ENCODE data around the gene NSG2.

The NSG2 gene

GRCh38 chr5:174155281-174155680 lies 109.8 kb downstream of the NSG2 start:
- H3K27ac ChIP-seq = no peak overlapping the region
- no peak overlapping the region for H3K4me3 ChIP-seq (ENCODE audit: low read depth, low read length)
- no peak for DNase-seq
- H3K27me3 ChIP-seq (replicated peaks) = no peaks in the 10 kb centered on the region
- no peaks in the 10 kb centered on the region for H3K36me3 ChIP-seq (replicated peaks)
- in situ Hi-C loops (cut with HindIII; ENCODE audit: low pct_ligation_motif_present, low sequenced_read_pairs) = no loop called here
- TF ChIP-seq CTCF (IDR thresholded peaks at IDR 0.05; ENCODE audit: low read depth, low read length, missing control alignments) = no peak

DNA sequence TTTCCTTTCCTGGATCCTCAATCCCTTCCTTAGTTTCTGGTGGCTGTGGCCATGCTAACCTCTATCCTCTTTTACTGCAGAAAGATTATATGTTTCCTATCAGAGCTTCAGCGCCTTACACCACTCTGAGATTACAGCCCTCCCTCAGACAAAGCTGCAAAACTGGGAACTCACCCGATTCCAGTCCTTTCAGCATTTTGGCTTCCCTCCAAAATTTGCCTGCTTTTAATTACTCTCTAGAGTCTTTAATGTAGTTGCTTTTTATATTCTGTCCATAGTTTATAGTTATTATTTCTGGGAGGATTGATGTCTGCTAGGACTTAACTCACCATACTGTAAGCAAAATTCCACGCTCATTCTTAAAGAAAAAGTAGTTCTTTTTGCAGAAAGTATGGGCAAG lies 110.2 kb downstream of the NSG2 start:
- TF ChIP-seq CTCF (IDR thresholded peaks at IDR 0.05; ENCODE audit: low read depth, low read length, missing control alignments) = no peak
- Histone ChIP-seq H3K36me3 (replicated peaks) (no peaks in the 10 kb centered on the region), H3K4me3 (ENCODE audit: low read depth, low read length) (no peak overlapping the region), H3K27me3 (replicated peaks) (no peaks in the 10 kb centered on the region), H3K27ac (no peak overlapping the region)
- in situ Hi-C loops (cut with HindIII; ENCODE audit: low pct_ligation_motif_present, low sequenced_read_pairs) = no loop called here
- no peak for DNase-seq

- no peak overlapping the region for H3K4me3 ChIP-seq (ENCODE audit: low read depth, low read length)
These were observed 111.5 kb downstream of the NSG2 start for GRCh38 chr5:174157048-174157447.

More at GRCh38 chr5:174157048-174157447, 111.5 kb downstream of the NSG2 start:
- in situ Hi-C loops (cut with HindIII; ENCODE audit: low pct_ligation_motif_present, low sequenced_read_pairs) = no loop called here
- no peaks in the 10 kb centered on the region for H3K27me3 ChIP-seq (replicated peaks)
- DNase-seq = no peak
- H3K36me3 ChIP-seq (replicated peaks) = no peaks in the 10 kb centered on the region
- H3K27ac ChIP-seq = no peak overlapping the region
- no peak for TF ChIP-seq CTCF (IDR thresholded peaks at IDR 0.05; ENCODE audit: low read depth, low read length, missing control alignments)

All from brain microvascular endothelial cell (primary cell).